Suppressor macrophage (primary cell): ENCODE data around the gene FCRL3.

Experiments used
- DNase-seq, 4 experiments: peaks; one replicate each; pipeline ENCODE4 v3.0.0-alpha.2; 2020 to 2022

Gene FCRL3

GRCh38 chr1:157678721-157679120, 21.8 kb downstream of the FCRL3 start:
- no peak for DNase-seq

GRCh38 chr1:157673008-157673407, 27.6 kb downstream of the FCRL3 start:
- no peak for DNase-seq

GRCh38 chr1:157671895-157672294, 28.7 kb downstream of the FCRL3 start:
- no peak for DNase-seq

- DNase-seq, result no peak
These were observed 40.9 kb downstream of the FCRL3 start for GRCh38 chr1:157659576-157660247.

GRCh38 chr1:157658571-157658970, 42.0 kb downstream of the FCRL3 start:
- DNase-seq, result no peak

- DNase-seq, result no peak
These were observed 47.1 kb downstream of the FCRL3 start for GRCh38 chr1:157653494-157653873.

GRCh38 chr1:157652859-157653493, 47.6 kb downstream of the FCRL3 start:
- DNase-seq, result peak; percentile 36 to 89 (median 66)

- no peak for DNase-seq
These were observed 52.3 kb downstream of the FCRL3 start for GRCh38 chr1:157648317-157648716.

GRCh38 chr1:157646144-157646543, 54.4 kb downstream of the FCRL3 start:
- peak in 3 of 4 experiments; percentile 13 to 72 (median 64) for DNase-seq

- DNase-seq, result no peak
These were observed 59.4 kb downstream of the FCRL3 start for GRCh38 chr1:157641177-157641576.

GRCh38 chr1:157639800-157640199, 60.8 kb downstream of the FCRL3 start:
- DNase-seq, result peak in 3 of 4 experiments; percentile 28 to 44 (median 36)

- no peak for DNase-seq
These were observed 71.8 kb downstream of the FCRL3 start for GRCh38 chr1:157628773-157629172.
